C4-2B (cell line): ENCODE data around the gene PGP.

Experiments used
- CTCF ChIP-seq: fragments of 450-650 bp; conservative IDR thresholded peaks from 2 replicates; pipeline ENCODE4 v1.5.1; 2017; ENCODE audit warnings: mild to moderate bottlenecking
- ZFX ChIP-seq: fragments of 450-650 bp; IDR thresholded peaks from 2 replicates; pipeline ENCODE4 v1.6.1; 2017

- TF ChIP-seq CTCF (no peak), ZFX (no peak)
Observed at GRCh38 chr16:2166263-2167067, 48.2 kb downstream of the PGP start.
